ENCODE results near the gene TEX47.

TEX47 gene

DNA sequence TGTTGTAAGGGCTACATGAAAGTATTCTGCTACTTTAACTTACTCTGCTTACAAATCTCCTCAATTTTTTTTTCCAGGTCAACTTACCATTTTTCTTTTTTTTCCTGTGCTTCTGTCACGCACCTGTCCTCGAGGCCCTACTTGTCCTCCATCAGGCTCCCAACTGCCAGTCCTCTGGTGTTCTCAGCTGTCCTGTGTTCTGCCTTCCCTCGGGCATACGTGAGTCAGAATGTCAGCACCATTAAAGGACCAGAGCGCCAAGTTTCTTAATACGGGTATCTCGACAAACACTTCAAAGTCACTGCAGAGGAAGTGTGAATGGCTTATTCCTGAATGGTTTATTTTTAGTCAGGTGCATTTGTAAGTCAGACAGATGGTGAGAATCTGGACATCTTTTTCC lies at the start of gene TEX47:
TEX47 (minus strand) TSS at position 185 of the 400 bp plus-strand sequence. CDS start 795 bp downstream, outside the sequence.
- no peak for DNase-seq

DNA sequence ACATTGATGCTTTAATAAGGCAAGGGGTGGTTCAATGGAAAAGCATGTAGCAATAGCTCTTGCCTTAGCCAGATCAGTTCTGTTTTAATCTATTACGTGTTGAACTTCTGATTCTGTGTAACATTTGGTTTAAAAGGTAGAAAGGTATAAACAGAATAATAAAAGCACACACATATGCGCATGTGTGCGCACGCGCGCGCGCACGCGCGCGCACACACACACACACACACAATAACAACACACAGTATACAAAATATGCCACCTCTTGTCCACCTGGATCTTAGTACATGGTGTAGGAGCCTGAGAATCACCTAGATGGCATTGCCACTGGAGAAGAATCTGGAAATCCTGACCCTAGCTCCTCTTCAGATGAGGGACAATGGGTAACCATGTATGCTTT lies 49.6 kb upstream of the TEX47 start:
- DNase-seq: no peak

DNA sequence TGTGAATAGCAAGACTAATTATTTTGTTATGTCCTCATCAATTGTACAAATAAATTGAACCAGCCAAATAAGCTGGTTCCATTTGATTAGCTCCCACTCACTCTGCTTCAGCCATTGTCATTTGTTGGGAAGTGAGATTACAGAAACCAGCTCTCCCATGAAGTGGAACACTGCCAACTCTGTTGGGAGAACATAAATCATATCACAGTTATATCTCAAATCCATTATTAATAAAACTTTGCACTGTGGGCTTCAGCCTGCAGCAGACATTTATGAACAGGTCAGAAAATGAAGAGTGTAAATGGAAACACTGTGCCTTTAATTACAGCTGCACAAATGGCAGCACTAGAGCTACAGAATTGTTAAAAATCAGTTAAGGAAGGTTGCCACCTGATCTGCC lies 46.7 kb upstream of the TEX47 start:
- no peak for DNase-seq

DNA sequence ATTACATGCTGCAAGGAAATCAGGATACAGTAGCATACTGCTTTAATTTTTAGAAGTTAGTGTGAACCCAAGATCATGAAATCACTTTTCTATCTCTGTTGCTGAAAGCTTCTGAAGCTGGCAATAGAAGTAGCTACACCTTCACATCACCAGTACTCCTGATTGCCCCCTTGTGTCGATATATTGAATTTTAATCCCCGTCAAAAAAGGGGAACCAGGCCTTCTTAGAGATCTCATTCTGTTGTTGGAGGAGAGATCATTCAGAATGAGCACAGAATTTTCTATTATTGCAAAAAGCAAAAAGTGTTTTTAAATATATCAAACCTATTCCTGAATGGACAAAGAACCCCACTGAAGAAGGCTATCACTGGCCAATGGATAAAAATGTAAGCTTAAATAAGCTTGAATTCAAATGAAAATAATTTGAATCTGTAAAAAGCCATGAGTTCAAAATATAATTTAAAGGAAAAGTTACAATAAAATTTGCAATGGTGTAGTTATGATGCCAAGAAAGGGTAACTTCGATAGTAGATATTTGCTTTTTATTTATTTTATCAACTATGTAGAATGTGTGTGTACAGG lies 39.7 kb upstream of the TEX47 start:
- DNase-seq: no peak

GRCh38 chr7:88826222-88826621 lies 30.7 kb upstream of the TEX47 start:
- DNase-seq: no peak

GRCh38 chr7:88818552-88818951 lies 23.0 kb upstream of the TEX47 start:
- no peak for DNase-seq

DNA sequence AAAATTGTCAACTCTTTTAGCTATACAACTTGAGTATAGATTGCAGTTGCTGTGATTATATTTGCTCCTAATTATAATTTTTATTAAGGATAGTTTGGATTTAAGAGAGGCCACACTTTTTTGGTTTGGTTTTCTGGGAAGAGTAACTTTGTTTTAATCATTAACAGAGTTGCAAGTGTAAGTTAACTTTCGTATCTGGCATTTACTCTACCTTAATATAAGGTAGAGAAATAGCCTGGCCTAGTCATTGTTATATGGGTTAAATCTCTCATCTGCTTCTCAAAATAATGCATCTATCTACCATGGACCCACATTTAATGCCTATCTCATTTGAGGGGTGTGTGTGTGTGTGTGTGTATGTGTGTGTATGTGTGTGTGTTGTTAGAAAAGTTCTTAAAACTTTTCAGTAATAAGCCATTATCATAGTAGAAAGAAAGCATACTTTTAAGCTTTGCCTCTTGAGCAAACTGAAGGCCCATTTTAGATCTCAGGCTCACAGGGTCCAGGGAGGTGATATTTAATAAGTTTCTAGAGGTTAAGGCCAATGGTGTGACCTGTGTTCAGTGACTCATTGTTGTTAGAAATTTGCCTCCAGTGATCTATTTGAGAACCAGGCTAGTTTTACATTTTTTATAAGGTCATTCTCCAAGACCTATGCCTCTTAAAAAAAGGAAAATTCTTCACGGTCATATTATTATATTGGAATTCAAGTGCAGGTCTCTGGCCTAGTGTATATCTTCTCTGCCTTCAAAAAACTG lies 10.9 kb upstream of the TEX47 start:
- DNase-seq: no peak

DNA sequence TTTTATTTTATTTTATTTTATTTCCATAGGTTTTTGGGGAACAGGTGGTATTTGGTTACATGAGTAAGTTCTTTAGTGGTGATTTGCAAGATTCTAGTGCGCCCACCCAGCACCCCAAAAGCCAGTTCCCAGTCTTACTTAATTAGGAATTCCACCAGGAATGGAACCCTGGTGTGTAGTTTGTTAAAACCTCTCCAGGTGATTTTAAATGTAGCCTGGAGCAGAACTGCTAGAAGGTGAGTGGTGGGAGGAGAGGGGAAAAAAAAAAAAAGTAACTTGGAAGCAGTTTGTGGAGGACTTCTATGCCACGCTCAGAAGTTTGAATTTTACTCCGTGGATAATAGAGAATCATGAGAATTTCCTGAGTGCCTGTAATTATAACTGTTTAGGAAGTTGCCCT lies 5.5 kb upstream of the TEX47 start:
- no peak for DNase-seq

DNA sequence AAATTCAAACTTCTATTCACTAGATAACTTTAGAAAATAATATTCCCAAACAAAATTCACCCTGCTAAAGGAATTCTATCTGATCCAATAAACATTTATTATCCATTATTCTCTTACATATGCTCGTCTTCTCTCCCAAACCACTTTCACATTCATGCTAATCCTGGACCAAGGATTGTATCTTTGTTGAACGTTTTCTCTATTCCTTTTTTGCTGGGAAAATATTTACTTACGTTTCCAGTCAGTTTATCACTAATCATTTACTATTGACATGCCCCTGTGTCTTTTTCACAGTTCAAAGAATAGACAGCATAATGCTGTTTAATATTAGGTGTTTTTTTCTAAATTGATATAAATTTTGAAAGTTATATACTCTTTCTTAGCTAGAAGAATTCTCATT lies 3.2 kb downstream of the TEX47 start:
- no peak for DNase-seq

- DNase-seq: no peak
Measured at GRCh38 chr7:88791891-88792290, 3.6 kb downstream of the TEX47 start.

DNA sequence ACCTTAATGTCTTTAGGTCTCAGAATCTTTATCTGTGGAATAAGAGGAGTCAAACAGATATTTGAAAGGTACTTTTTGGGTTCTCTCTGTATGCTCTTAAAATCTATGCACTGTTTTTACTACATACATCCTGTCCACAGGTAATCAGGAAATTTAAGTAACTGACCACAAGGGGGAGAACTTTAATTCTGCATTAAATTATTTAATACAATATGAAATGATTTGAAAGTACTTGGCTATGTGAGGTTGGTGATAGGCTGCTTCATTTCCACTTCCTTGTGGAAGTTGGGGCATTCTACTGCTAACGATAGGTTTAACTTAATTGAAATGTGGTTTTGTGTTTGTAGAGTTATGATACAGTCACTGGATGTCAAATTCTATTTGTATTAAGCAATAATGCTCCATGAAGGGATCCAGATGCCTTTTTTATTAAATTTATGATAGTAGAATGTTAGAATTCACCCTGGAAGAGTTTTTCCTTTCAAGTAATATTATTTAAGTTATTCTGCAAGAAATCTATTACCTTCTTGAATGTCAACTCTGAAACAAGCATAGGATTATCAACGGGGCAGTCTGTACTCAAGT lies 6.0 kb downstream of the TEX47 start:
- DNase-seq: no peak

DNA sequence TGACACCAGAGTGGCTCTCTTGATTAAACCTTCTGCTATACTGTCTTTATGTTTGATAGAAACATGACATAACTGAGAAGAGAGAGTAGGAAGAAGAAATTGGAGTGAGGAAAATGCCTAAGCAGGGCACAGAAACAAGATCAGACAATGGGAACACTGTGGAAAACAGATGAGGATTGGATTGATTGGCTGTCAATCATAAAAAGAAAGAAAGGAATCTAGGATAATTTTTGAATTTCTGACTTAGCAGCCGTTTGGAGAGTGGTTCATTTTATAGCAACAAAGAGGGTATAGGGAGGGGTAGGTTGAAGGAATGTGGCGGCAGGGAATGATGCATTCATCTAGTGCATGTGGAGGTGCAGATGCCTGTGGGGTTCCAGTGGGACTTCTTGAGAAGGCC lies 7.8 kb downstream of the TEX47 start:
- no peak for DNase-seq

GRCh38 chr7:88775838-88776237 lies 19.7 kb downstream of the TEX47 start:
- no peak for DNase-seq

DNA sequence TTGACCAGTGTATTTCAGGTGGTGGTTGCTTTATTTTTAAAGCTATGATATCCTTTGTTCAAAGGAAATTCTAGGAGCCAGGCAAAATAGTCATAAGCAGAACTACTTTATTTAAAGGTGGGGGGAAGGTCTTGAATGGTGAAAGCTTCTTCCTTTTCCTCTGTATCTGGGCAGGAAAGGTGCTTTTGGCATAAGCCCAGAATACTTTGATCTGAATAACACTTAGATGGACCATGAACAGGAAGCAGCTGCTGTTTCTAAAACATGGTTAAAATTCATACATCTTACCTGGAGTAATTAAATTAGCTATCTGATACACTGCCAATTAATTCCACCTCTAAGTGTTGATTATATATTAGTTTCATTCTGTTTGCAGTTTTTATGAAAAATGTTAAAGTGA lies 22.8 kb downstream of the TEX47 start:
- no peak for DNase-seq

DNA sequence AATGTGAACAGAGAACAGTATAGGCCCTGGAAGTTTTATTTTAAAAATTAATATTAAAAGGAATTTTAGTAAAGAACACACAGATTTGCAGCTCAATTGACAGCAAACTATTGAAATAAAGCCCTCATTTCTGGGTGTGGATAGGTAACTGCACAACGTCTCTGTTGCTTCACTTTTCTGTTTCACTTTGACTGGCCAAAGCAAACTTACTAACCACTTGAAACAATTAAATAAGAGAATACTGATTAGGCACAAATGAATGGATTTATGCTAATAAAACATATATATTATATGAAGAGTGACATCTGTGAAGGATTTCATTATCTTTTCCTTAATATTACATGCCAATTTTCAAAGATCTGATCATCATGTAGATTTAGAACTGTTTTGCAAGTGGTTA lies 24.1 kb downstream of the TEX47 start:
- DNase-seq: no peak

GRCh38 chr7:88761779-88762178 lies 33.8 kb downstream of the TEX47 start:
- no peak for DNase-seq

DNA sequence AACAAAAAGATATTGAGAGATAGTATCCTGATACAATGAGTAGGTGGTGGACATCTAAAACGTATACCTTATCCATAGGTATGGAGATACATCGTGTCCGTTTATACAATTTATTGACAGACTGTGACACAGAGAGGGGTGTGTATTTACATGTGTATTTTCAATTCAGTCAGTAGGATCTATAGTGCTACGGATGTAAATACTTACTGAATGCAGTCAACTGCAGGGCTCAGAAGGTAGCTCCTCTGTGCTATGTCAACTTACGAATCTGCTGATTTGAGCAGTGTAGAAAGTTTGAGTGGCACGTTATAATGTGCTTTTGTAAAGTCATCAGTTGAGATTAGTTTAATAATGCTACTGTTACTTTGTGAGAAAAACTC lies 35.4 kb downstream of the TEX47 start:
- no peak for DNase-seq

- DNase-seq: no peak
Measured at GRCh38 chr7:88759230-88760135, 36.1 kb downstream of the TEX47 start, which contains the start of gene ZNF804B. Gene ZNF804B (plus strand): TSS chr7:88759700. CDS start chr7:88759977, 277 bp downstream.

DNA sequence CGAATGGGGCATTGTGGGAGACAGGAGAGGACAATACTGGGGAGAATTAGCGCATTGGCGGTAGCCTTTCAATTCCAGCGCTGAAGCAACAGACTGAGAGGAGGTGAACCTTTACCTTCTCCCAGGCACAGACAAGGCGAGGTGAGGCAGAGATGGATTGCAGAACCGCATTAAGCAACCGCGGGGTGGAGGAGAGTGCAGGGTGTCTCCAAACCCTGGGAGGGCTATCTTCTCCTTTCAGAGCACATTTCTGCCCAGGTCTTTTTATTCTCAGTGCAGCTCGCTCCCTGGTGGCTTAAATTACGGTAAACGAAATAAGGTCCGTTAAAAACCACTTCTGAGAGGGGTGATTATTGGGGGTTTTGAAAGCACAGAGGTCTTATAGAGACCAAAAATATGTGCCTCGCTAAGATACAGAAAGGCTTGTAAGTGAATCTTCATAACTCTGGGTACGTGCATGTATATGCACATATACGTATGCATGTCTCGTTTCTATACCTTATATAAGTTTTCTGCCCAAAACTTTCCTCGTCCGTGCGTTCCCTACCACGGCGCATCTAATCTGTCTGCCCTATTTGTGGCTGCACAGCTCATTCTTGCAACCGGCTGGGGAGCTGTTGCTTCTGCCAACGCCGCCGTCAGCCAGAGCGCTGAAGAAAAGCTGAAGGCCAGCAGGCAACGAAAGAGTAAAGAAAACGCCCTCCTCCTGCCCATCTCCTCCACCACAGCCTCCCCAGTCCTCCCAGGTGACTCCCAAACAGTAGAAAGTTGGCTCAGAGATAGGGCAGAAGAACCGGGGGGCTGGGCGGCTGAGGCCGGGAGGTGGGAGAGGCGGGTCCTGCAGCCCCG lies 36.9 kb downstream of the TEX47 start:
- no peak for DNase-seq

DNA sequence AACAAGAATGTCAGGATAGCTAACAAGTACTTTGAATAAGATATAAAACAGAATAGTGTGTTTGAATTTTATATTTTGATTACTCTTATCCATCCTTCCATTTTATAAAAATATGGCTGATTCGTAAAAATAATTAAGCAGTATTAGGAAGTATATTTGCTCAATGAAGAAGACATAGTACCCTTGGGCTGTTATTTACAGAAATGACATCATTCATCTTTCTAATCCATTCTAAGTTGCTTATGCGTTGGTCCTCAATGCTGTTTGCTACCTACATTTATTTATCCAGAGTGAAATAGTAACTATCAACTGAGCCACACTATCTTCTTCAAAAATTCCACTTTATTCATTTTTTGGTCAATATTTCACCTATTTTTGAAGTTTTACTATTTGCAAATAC lies 38.2 kb downstream of the TEX47 start:
- DNase-seq: no peak

- no peak for DNase-seq
Measured at GRCh38 chr7:88756802-88757201, 38.7 kb downstream of the TEX47 start.

DNA sequence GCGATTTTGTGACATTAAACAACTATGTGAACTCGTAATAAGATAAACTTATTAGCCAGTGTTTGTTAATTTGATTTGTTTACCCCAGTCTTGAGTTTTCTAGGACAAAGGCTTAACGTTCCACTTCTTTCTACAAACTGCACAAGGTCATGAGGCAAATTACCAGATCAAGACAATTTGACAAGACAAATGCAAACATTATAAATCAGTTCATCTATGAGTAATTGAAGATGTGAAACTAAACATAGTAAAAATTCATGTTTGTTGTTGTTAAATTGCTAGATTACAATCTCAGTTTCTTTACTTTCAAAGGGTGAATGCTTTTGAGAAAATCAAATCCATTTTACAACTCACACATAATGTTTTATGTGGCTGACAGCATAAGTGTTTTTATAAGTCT lies 49.4 kb downstream of the TEX47 start:
- no peak for DNase-seq

Data from activated naive CD4-positive, alpha-beta T cell treated with Interleukin-2 at 50 U/mL for 16 hours (primary cell).